ENCODE results near the gene CRTAC1.

Gene CRTAC1

GRCh38 chr10:97927622-97928021 lies 102.8 kb downstream of the CRTAC1 start:
- DNase-seq: no peak
- intact Hi-C loops (cut with DNase I): no loop called here

DNA sequence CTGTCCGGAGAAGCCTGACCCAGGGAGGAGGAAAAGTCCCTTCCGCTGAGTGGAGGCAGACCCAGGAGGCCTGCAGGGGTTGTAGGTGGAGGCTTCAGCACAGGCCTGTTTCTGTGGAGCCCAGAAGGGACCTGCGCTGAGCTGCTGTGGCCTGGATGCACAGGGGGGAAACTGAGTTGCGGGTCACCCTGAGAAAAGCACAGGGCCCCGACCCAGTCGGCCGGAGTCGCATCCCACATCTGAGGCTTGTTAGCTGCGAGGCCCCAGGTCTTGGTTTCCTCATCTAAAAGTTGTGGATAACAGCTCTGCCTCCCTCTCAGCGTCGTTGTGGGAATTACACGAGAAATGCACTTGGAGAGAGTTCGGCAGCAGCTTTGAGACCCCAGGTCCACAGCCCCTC lies 104.4 kb downstream of the CRTAC1 start:
- DNase-seq: peak in 2 of 10 donors; percentile 35 to 61
- intact Hi-C loops (cut with DNase I): no loop called here

GRCh38 chr10:97925308-97925938 lies 105.0 kb downstream of the CRTAC1 start:
- no peak for DNase-seq
- intact Hi-C loops (cut with DNase I): no loop called here

- no peak for DNase-seq
- intact Hi-C loops (cut with DNase I): no loop called here
Measured at GRCh38 chr10:97924678-97925077, 105.7 kb downstream of the CRTAC1 start.

DNA sequence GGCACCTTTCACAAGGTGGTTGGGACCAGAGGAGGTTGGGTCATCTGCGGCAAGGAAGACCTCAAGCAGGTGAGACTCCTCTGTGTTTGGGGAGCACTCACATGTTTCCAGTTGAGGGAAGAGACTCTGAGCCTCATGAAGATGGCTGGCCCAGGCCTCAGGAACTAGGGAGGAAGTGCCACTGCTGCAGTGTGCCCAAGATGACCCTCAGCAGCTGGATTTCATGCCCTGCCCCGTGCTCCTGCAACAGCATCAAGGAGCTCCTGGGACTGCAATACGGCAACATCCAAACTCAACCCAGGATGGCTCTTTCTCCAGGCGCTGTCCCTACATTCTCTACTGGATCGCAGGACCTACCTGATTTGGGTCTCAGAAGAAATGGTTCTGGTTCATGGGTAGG lies 106.9 kb downstream of the CRTAC1 start:
- peak in 1 of 10 donors; percentile 45 for DNase-seq

GRCh38 chr10:97923057-97923456 lies 107.4 kb downstream of the CRTAC1 start:
- intact Hi-C loops (cut with DNase I): no loop called here
- peak in 1 of 10 donors; percentile 68 for DNase-seq

More for the DNA sequence above, 106.9 kb downstream of the CRTAC1 start:
- intact Hi-C loops (cut with DNase I): no loop called here

DNA sequence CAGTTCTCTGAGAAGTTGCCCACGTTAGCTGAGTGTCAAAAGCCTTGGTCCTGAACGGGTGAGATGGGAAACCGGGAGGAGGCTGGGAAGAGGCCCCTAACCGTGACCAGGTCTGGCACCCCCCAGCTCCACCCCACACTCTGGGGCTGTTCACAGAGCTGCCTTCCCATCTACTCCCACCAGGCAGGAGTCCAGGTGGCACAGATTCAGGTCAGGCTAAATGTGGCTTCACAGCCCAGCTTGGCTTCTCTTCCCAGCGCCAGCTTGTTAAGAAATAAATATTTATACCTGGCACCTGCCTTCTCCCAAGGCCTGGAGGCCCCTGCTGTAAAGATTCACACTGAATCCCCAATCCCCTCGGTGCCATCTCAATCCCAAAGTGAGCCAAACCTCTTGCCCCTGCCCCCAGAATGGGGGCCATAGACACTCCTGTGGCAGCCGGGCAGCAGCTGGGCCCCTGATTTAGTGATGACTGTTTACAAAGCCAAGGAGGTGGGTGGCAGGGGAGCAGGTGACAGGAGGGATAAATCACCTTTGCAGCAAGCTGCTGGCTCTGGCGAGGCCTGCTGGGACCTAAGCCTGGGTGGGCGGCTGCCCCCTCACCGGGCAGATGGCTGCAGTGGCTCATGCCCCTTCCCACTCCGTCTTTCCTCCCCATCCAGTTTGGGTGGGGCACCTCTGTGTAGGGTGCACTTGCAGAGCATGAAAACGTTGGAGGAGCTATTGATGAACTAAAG lies 108.2 kb downstream of the CRTAC1 start:
- intact Hi-C loops (cut with DNase I): no loop called here
- DNase-seq: peak in 1 of 10 donors; percentile 56

- intact Hi-C loops (cut with DNase I): no loop called here
- DNase-seq: peak in 1 of 10 donors; percentile 18
Measured at GRCh38 chr10:97921581-97922021, 108.8 kb downstream of the CRTAC1 start.

GRCh38 chr10:97920865-97921264 lies 109.6 kb downstream of the CRTAC1 start:
- intact Hi-C loops (cut with DNase I): no loop called here
- DNase-seq: peak in 1 of 10 donors; percentile 33

DNA sequence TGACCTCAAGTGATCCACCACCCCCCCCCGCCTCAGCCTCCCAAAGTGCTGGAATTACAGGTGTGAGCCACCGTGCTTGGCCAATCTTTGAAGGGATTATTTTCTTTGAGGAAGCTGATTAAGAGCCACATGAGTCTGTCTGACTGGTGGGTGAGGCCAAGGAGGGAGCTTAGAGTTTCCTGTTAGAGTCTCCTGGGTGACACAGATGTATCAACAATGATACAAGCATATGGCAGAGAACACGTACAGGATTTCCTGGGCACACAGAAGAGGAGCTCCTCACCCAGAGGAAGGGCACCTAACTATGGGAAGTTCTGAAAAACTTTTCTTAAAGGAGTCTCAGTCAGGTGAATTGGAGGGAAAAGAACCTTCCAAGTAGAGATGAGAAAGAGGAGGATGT lies 111.4 kb downstream of the CRTAC1 start:
- intact Hi-C loops (cut with DNase I): loop anchor here (5.0 to 10.0 kb wide), 3 partner anchors 216 to 473 kb away; partner anchors contain the start of gene R3HCC1L
- DNase-seq: peak in 1 of 10 donors; percentile 2

GRCh38 chr10:97916586-97916985 lies 113.8 kb downstream of the CRTAC1 start:
- intact Hi-C loops (cut with DNase I): loop anchor here (1.0 to 10.0 kb wide), 4 partner anchors 114 to 476 kb away; partner anchors contain the start of genes CRTAC1 and R3HCC1L
- DNase-seq: peak in 5 of 10 donors; percentile 10 to 50 (median 38)

DNA sequence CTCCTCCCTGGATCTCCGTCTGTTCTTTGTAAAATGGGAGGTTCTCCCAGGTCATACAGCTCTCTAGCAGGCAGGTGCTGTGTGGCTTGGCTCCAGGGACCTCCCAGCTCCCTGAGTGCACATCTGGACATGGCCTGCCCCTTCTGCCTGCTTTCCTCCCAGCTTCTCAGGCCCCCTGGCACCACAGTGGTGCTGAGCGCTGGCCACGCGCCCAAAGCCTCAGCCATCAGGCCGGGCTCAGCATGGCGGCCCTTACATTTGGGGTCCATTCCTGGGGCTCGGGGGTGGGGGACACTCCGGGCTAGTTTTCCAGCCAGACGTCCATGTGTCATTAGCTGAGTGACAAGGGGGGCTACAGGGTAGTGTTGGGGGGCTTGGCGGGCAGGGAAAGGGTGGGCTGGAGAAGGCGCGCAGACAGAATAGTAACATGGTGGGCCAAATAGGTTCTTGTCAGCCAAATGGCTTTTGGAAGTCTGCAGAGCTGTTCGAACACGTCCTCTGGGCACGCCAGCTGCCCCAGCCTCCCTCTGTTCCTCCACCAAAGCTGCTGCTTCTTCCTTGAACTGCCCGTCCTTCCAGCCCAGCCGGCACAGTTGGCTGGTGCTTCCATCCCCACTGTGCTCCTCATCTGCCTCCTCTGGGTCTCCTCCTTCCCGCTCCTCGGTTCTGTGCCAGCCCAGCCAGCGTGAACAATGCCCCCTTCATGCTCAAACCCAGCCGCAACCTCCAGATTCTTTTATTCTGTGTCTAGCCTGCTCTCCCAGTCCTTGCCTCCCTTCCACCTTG lies 114.9 kb downstream of the CRTAC1 start:
- peak; percentile 52 to 96 (median 76) for DNase-seq
- intact Hi-C loops (cut with DNase I): loop anchor here (1.0 to 10.0 kb wide), 4 partner anchors 115 to 477 kb away; partner anchors contain the start of genes CRTAC1 and R3HCC1L

DNA sequence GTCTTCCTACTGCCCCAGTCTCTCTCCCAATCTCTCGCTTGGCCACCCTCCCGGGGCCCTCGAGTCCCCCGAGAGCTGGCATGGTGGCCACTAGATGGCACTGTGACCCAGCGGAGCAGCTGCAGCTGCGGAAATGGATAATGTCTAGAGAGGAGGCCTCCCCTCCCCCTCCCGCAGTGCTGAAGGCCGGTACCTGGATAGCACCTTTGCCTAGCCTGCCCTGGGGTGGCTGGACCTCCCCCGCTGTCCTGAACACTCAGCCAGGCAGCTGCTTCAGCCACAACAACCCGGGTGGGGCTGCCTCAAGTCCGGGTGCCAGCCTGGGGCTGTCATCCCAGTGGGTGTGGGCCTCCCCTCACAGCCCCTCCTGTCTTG lies 115.6 kb downstream of the CRTAC1 start:
- peak; percentile 68 to 96 (median 87) for DNase-seq
- intact Hi-C loops (cut with DNase I): loop anchor here (1.0 to 10.0 kb wide), 5 partner anchors 126 to 477 kb away; partner anchors contain the start of gene R3HCC1L

GRCh38 chr10:97914171-97914836 lies 116.1 kb downstream of the CRTAC1 start:
- DNase-seq: peak in 3 of 10 donors; percentile 47 to 67 (median 55)
- intact Hi-C loops (cut with DNase I): loop anchor here (1.0 to 10.0 kb wide), 4 partner anchors 127 to 400 kb away; partner anchors contain the start of gene R3HCC1L

DNA sequence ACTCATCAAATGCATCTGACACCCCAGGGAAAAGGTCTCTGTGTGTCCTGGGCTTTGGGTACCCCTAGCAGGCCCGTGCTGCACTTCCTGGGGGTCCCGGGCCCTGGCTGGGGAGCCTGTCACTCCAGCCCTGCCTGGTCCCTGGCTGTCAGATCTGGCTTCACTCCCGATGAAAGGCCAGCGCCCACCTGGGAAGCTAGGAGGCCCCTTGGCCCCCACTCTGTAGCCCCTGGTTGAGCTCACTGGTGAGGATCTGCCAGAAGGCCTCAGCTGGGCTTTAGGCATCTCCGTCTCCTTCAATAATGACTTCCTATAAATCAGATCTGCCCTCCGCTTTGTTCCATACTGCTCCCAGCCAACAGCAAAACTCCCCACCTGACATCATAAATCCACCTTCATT lies 116.8 kb downstream of the CRTAC1 start:
- intact Hi-C loops (cut with DNase I): loop anchor here (1.0 to 10.0 kb wide), 4 partner anchors 128 to 401 kb away; partner anchors contain the start of gene R3HCC1L
- peak in 2 of 10 donors; percentile 58 to 67 for DNase-seq

DNA sequence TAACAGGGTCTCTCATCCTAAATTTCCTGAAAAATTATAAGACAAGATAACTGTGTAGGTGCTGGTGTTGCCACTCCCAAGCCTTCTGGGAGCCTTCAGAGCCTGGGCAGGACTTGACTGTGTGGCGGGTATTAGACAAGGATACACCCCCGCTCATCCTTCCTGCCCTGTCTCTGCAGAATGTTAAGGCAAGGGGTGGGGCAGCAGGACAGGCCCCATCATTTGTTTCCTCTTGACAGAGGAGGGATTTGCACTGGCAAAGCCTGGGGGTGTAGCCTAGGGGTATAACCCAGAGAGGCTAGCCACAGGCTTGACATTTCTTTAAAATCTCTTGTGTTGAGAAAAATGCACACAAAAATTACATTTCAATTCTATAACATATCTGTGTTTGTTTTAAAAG lies 117.2 kb downstream of the CRTAC1 start:
- intact Hi-C loops (cut with DNase I): loop anchor here (10.0 kb wide), 2 partner anchors 222 to 402 kb away; partner anchors contain the start of gene R3HCC1L
- DNase-seq: peak in 1 of 10 donors; percentile 10

DNA sequence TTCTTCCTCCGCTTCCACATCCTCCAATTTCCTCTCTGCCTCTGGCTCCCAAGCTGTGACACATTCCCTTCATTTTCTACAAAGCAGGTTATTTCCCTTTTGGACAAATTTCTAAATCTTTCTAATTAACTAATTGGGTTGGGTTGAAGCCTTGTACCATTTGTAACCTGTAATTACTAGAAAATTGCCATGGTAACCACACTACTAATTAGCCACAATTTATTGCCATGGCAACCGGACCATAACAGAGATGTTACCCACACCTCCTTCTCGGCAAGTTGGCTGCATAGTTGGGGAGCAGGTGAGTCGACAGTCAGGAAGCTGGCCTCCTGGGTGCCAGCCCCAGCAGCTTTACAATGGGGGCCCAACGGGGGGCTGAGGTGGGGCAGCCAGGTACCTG lies 119.2 kb downstream of the CRTAC1 start:
- intact Hi-C loops (cut with DNase I): loop anchor here (10.0 kb wide), 2 partner anchors 224 to 404 kb away; partner anchors contain the start of gene R3HCC1L
- peak in 2 of 10 donors; percentile 33 to 40 for DNase-seq

- DNase-seq: peak in 1 of 10 donors; percentile 57
- intact Hi-C loops (cut with DNase I): loop anchor here (10.0 kb wide), 2 partner anchors 224 to 404 kb away; partner anchors contain the start of gene R3HCC1L
Measured at GRCh38 chr10:97910661-97911060, 119.8 kb downstream of the CRTAC1 start.

DNA sequence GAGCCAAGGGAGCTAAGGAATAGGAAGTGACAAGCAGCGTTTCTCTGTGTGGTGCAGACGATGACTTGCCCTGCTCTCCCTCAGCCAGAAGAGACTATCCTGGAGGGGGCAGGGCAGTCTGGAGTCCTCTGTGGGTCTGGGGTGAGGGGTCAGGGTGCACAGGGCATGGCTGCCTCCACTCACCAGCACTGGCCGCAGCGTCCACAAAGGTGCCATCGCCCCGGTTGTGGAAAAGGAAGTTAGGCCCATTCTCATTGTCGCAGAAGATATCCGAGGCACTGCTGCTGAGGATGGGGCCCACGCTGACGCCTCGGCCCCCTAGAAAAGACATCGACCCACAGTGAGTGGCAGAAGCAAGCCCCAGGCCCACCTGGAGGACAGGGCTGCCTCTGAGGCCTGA lies 122.6 kb downstream of the CRTAC1 start:
- intact Hi-C loops (cut with DNase I): no loop called here
- peak in 1 of 10 donors; percentile 50 for DNase-seq

All from posterior cingulate gyrus (tissue), 11 donors.